SK-N-SH (cell line): ENCODE results near the gene ANKRD44.

Experiments used
- RAD21 ChIP-seq: IDR thresholded peaks from 2 replicates; pipeline ENCODE4 v1.6.1; 2012; ENCODE audit warnings: mild to moderate bottlenecking, low read length
- TF ChIP-seq, protein P1 (sequence below): fragments of 200-600 bp; sonication (generic); IDR thresholded peaks from 2 replicates; pipeline ENCODE4 v1.6.1; 2017; ENCODE audit warnings: antibody characterized with exemption, mild to moderate bottlenecking, moderate library complexity
- TF ChIP-seq, protein P2 (sequence below): IDR thresholded peaks from 2 replicates; pipeline ENCODE4 v1.4.0; 2012; ENCODE audit warnings: low read depth, borderline replicate concordance

DNA sequence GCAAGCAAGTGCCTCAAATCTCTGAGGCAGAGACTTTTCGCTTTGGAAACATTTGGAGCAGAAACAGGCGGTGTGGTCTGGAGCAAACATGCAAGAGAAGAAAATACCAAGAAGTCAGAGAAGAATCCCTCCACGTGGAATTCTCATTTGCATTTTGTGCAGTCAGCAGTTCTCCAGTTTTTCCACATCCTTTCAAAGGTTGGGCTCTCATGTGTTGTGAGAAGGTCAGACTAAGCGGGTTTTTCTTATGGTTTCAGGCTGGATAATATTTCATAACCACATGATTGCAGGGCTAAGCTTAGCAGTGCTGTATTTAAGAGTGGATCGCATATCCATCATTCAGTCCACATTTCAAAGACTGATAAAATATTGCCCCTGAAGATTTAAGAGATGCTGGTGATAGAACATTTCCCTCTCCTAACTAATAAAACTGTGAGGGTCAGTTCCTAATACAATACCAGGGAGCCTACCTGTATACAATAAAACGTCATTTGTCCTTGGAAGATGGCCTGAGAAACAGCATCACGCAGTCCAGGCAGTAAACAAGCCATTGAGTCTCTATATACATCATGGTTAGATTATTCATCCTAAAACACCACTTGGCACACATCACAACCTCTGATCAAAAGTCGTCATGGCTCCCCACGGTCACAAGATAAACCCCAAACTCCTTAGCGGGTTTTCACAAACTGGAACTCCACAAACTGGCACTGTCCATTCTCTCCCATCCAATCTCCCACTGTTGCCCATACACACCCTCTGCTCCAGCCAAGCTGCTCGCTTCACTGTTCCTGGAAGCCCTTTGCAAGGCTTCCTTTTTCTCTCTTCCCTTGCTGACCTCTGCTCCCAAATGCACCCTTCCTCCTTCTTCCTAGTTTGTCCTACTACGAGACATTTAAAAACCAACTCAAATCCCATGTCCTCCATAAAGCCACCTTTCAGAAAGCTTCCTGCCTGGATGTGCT is 31.5 kb downstream of the ANKRD44 start:
- no peak for TF ChIP-seq RAD21
- TF ChIP-seq, protein P1, sequence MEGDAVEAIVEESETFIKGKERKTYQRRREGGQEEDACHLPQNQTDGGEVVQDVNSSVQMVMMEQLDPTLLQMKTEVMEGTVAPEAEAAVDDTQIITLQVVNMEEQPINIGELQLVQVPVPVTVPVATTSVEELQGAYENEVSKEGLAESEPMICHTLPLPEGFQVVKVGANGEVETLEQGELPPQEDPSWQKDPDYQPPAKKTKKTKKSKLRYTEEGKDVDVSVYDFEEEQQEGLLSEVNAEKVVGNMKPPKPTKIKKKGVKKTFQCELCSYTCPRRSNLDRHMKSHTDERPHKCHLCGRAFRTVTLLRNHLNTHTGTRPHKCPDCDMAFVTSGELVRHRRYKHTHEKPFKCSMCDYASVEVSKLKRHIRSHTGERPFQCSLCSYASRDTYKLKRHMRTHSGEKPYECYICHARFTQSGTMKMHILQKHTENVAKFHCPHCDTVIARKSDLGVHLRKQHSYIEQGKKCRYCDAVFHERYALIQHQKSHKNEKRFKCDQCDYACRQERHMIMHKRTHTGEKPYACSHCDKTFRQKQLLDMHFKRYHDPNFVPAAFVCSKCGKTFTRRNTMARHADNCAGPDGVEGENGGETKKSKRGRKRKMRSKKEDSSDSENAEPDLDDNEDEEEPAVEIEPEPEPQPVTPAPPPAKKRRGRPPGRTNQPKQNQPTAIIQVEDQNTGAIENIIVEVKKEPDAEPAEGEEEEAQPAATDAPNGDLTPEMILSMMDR = no peak
- TF ChIP-seq, protein P2, sequence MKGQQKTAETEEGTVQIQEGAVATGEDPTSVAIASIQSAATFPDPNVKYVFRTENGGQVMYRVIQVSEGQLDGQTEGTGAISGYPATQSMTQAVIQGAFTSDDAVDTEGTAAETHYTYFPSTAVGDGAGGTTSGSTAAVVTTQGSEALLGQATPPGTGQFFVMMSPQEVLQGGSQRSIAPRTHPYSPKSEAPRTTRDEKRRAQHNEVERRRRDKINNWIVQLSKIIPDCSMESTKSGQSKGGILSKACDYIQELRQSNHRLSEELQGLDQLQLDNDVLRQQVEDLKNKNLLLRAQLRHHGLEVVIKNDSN = no peak
